Smooth muscle cell (in vitro differentiated cells): ENCODE measurements around the gene RHBDD1. TPM values are rescaled to one million over a fixed set of nuclear protein-coding genes. Genes with fewer than 3 reads are reported as not detected.

Experiments
- DNase-seq: peaks from one replicate; lab custom pipeline; 2025; ENCODE audit not compliant: unreplicated experiment; lab: John Stamatoyannopoulos, UW
- H2AFZ ChIP-seq: fragments of 200-600 bp; sonication (generic); 2 replicates; pipeline ENCODE4 v1.6.0; 2016; ENCODE audit warnings: antibody characterized with exemption, low read depth, mild to moderate bottlenecking
- H3F3A ChIP-seq: fragments of 200-600 bp; sonication (generic); 2 replicates; pipeline ENCODE4 v1.6.0; 2017; ENCODE audit warnings: antibody characterized with exemption, low read depth
- H3K27ac ChIP-seq: fragments of 200-600 bp; sonication (generic); 2 replicates; pipeline ENCODE4 v1.5.1; 2016; ENCODE audit warnings: low read depth, mild to moderate bottlenecking
- H3K27me3 ChIP-seq: fragments of 200-600 bp; sonication (generic); 2 replicates; pipeline ENCODE4 v1.6.1; 2016; ENCODE audit warnings: low read depth, mild to moderate bottlenecking
- H3K36me3 ChIP-seq: fragments of 200-600 bp; sonication (generic); 2 replicates; pipeline ENCODE4 v1.5.1; 2016; ENCODE audit warnings: low read depth
- H3K4me1 ChIP-seq: fragments of 200-600 bp; sonication (generic); 2 replicates; pipeline ENCODE4 v1.5.1; 2016; ENCODE audit warnings: low read depth
- H3K4me2 ChIP-seq: fragments of 200-600 bp; sonication (generic); 2 replicates; pipeline ENCODE4 v1.6.0; 2016; ENCODE audit warnings: mild to moderate bottlenecking
- H3K4me3 ChIP-seq: fragments of 200-600 bp; sonication (generic); 2 replicates; pipeline ENCODE4 v1.5.1; 2016; ENCODE audit warnings: mild to moderate bottlenecking
- H3K79me2 ChIP-seq: fragments of 200-600 bp; sonication (generic); 2 replicates; pipeline ENCODE4 v1.6.0; 2016; ENCODE audit warnings: low read depth, mild to moderate bottlenecking
- H3K9ac ChIP-seq: fragments of 200-600 bp; sonication (generic); 2 replicates; pipeline ENCODE4 v1.6.0; 2016; ENCODE audit warnings: low read depth
- H3K9me3 ChIP-seq: fragments of 200-600 bp; sonication (generic); replicated peaks from 2 replicates; pipeline ENCODE4 v1.5.1; 2016; ENCODE audit warnings: low read depth
- H4K20me1 ChIP-seq: fragments of 200-600 bp; sonication (generic); 2 replicates; pipeline ENCODE4 v1.6.0; 2016; ENCODE audit warnings: low read depth
- CTCF ChIP-seq: fragments of 200-600 bp; sonication (generic); IDR thresholded peaks from 2 replicates; pipeline ENCODE4 v1.5.1; 2017; ENCODE audit warnings: borderline replicate concordance, mild to moderate bottlenecking, antibody characterized with exemption; ENCODE audit not compliant: insufficient read depth, poor library complexity, severe bottlenecking
- WGBS: methylation state at CpG from one replicate; pipeline ENCODE4 v1.1.7; 2016; ENCODE audit warnings: low lambda C conversion rate; 5-methylcytosine and 5-hydroxymethylcytosine counted together
- polyA plus RNA-seq: library from polyadenylated mRNA; unstranded; fragments of >200 nt; fragmentation: Nextera tagmentation; extraction: Ambion mirVana; gene quantifications from 2 replicates; pipeline ENCODE4 v1.2.1, GENCODE V29; 2016
- total RNA-seq: library from RNA; depleted of rRNA; stranded (reverse); fragments of >200 nt; gene quantifications from 2 replicates; pipeline ENCODE4 v1.2.3, GENCODE V29; 2014

The RHBDD1 gene
- total and polyA plus RNA-seq, 2 experiments from 2014 or later: 11.3 to 20.7 TPM

DNA sequence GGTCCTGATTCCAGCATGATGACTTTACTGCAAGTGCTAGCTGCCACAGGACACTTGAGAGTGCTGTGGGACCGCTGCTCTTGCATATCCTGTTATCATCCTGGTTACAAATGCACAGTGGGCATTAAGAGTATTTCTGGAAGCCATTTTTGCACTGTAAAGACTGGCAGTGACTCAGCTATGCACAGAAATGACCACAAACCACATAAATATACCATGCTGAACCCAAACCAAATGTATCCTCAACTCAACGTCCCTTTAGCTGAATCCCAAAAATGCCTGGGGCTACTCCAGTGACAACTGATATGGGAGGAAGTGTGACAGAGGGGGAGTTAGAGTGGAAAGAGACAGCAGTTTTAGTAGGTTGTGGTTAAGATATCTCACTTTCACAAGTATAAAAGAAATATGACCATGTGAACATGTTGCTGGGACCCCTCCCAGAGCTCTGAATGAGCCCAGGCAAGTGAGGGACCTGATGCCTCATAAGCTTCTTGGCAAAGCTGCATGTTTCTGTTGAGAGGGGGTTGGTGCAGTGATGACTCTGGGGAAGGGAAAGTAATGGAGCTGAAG is 37.3 kb downstream of the RHBDD1 start:
- Histone ChIP-seq H3K4me3 (no peak overlapping the region), H4K20me1 (no peaks in the 10 kb centered on the region), H3K36me3 (no peaks in the 10 kb centered on the region), H3K27me3 (no peaks in the 10 kb centered on the region), H3K9ac (no peak overlapping the region), H2AFZ (no peak overlapping the region), H3K4me1 (no peaks in the 10 kb centered on the region), H3K27ac (no peak overlapping the region), H3K79me2 (no peaks in the 10 kb centered on the region), H3K4me2 (no peak overlapping the region), H3K9me3 (no peaks in the 10 kb centered on the region), H3F3A (no peaks in the 10 kb centered on the region)
- 41% methylated on average over 2 of the region's 2 CpGs for WGBS
- no peak for DNase-seq
- TF ChIP-seq CTCF: no peak

- H2AFZ ChIP-seq: no peak overlapping the region
- no peaks in the 10 kb centered on the region for H3K4me1 ChIP-seq
- no peak overlapping the region for H3K27ac ChIP-seq
- H4K20me1 ChIP-seq: no peaks in the 10 kb centered on the region
- no peak for TF ChIP-seq CTCF
- WGBS: 100% methylated on average over 1 of the region's 1 CpG
- DNase-seq: no peak
- no peak overlapping the region for H3K4me3 ChIP-seq
- no peaks in the 10 kb centered on the region for H3F3A ChIP-seq
- H3K36me3 ChIP-seq: no peaks in the 10 kb centered on the region
- H3K27me3 ChIP-seq: no peaks in the 10 kb centered on the region
- H3K79me2 ChIP-seq: no peaks in the 10 kb centered on the region
- H3K4me2 ChIP-seq: no peak overlapping the region
- no peaks in the 10 kb centered on the region for H3K9me3 ChIP-seq
- no peak overlapping the region for H3K9ac ChIP-seq
These were observed 38.0 kb downstream of the RHBDD1 start for GRCh38 chr2:226873826-226874225.

- no peaks in the 10 kb centered on the region for H3K36me3 ChIP-seq
These were observed 38.9 kb downstream of the RHBDD1 start for GRCh38 chr2:226874749-226875148.

More at GRCh38 chr2:226874749-226875148, 38.9 kb downstream of the RHBDD1 start:
- Histone ChIP-seq H3K9me3 (no peaks in the 10 kb centered on the region), H3K27me3 (no peaks in the 10 kb centered on the region), H3K9ac (no peak overlapping the region), H3K79me2 (no peaks in the 10 kb centered on the region), H3K4me1 (no peaks in the 10 kb centered on the region), H3F3A (no peaks in the 10 kb centered on the region), H3K4me3 (no peak overlapping the region), H3K27ac (no peak overlapping the region), H2AFZ (no peak overlapping the region), H4K20me1 (no peaks in the 10 kb centered on the region), H3K4me2 (no peak overlapping the region)
- WGBS: 88% methylated on average over 3 of the region's 3 CpGs
- no peak for DNase-seq
- TF ChIP-seq CTCF: no peak
